Islet precursor cell (in vitro differentiated cells): Measurements from ENCODE around the gene KLF13.

Source experiments
- DNase-seq: peaks from one replicate; pipeline ENCODE4 v3.0.0-alpha.2; 2018

KLF13 gene

GRCh38 chr15:31317421-31318327 lies 9.0 kb upstream of the KLF13 start:
- DNase-seq, result no peak

DNA sequence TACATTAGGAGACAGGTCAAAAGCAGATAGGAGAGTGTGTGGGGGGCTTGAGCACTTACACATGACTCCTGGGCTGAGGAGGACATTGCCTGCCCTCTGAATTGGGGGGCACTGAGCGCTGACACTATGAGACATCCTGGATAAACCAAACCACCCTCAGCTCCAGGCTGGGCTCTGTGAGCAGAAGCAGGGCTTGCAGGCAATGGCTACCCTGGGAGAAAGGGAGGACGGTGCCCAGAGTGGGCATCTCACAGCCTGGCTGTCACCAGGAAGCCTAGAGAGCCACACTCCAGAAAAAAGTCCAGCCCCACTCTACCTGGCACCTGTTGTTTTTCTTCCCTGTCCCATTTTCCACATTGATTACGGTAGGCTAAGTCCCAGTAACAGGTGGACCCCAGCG lies 8.2 kb upstream of the KLF13 start:
- no peak for DNase-seq

GRCh38 chr15:31320022-31320421 lies 6.6 kb upstream of the KLF13 start:
- no peak for DNase-seq

DNA sequence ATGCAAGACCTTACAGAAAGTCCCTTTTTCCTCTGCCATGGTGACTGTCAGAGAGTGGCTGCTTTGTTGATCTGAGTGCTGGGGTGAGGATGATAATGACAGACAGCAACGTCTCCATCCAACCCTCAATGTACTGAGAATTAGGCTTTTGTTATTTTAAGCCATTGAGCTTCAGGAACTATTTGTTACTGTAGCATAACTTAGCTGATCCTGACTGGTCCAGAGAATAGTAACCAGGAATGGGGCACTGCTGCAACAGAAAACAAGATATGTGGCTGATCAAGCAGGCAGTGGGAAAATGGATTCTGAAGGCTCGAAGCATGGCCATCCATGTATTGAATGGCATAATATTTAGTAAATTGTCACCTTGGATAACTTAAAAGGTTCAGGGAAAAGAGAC lies 5.2 kb upstream of the KLF13 start:
- no peak for DNase-seq

GRCh38 chr15:31322504-31322903 lies 4.1 kb upstream of the KLF13 start:
- DNase-seq, result no peak

DNA sequence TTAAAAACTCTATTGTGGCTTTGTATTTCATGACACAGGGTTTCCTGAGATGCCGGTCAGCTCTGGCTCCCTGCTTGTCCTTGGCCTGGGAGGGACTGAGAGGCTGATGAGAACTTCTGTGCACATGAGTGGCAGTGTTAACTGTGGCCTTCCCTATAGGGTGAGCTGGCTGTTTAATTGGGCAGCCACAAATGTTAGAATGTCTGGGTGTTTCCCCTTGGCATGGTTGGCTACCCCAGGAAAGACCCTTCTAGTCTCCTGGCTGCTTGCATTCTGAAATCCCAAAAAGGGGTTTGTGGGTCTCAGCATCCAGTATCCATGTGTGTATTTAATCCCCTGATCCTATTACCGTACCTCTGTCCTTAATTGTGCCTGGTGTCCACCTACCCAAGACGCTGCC lies 3.0 kb upstream of the KLF13 start:
- DNase-seq, result no peak

- no peak for DNase-seq
Measured at GRCh38 chr15:31324186-31324585, 2.4 kb upstream of the KLF13 start.

- DNase-seq, result no peak
Measured at GRCh38 chr15:31324806-31325594, 1.6 kb upstream of the KLF13 start.

DNA sequence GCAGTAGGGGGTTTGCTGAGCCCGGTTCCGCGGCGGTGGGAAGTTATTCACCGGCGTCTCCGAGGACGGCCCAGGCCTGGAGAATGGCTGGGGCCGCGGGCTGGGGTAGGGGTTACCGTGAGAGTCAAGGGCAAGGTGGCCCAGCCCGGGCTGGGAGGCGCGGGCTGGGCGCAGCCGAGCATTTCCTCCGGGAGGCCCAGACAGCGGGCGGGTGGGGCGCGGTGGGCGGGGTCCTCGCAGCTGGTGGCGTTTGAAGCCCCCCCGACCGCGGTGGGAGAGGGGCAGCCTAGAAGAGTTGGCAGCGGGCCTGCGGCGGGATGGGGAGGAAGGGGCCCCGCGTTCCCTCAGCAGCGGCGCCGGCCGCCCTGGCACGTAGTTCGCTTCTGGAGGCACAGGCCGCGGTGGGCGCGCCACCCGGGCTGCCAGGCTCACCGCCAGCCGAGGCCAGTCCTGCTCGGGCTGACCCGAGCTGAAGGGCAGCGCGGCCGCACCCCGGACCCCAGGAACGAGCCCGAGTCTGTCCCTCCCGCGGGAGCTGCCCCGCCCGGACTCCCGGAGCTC lies 960 bp upstream of the KLF13 start:
- DNase-seq, result peak; percentile 70

- DNase-seq, result no peak
Measured at GRCh38 chr15:31326875-31327668, 437 bp downstream of the KLF13 start.

GRCh38 chr15:31327669-31328427 lies 1.2 kb downstream of the KLF13 start:
- peak; percentile 71 for DNase-seq

DNA sequence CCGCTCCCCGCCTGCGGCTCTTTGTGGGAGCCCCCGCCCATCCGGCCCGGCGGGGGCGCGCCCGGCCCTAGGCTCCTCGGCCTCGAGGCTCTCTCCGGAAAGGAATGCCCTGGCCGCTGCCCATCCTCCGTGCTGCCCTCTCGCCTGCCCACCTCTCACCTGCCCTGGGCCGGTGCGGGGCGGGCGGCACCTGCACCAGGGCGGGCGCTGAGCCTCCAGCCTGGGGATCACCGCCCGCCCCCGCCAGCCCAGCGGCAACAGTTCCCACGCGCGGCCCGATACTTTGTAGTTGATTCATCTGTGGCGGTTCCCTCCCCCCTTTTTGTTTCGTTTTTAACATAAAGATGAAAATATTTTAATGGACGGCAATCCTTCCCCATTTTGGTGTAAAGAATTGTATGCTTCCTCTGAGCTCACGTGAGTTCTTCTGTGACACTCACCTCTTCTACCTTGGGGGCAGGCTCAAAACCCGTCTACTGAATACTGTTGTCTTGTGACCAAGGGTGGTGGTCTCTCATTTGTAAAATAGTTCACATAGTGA lies 1.9 kb downstream of the KLF13 start:
- DNase-seq, result no peak

- no peak for DNase-seq
Measured at GRCh38 chr15:31328969-31329639, 2.5 kb downstream of the KLF13 start.

GRCh38 chr15:31329640-31330010 lies 3.0 kb downstream of the KLF13 start:
- no peak for DNase-seq

DNA sequence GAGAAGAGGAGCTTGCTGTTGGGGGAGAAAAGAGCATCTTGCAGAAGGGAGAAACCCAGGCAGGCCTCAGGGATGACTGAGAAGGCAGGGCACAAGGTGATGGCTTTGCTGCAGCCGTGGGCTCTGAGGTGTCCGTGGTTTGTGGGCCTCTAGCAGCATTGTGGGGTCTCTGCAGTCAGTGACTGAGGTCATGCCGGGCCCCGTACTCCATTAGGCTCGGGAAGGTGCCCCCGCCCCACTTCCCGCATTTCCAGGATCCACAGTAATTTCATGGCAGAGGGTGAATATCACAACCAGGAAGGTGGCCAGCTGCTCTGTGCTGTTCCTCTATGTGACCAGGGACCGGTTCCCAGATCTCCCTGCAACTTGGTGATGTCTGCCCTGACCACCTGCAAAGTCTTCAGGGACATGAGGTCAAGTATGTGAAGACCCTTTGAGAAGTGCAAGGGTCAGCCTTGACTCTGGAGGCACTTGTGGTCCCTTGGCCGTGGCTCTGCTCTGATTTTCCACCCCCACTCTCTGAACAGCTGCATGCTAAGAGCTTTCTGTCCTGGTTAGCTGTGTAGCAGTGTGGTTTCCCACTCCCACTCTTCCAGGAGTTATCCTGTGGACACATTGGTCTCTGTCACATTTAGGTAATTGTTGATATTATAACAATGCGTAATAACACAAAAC lies 3.6 kb downstream of the KLF13 start:
- no peak for DNase-seq

DNA sequence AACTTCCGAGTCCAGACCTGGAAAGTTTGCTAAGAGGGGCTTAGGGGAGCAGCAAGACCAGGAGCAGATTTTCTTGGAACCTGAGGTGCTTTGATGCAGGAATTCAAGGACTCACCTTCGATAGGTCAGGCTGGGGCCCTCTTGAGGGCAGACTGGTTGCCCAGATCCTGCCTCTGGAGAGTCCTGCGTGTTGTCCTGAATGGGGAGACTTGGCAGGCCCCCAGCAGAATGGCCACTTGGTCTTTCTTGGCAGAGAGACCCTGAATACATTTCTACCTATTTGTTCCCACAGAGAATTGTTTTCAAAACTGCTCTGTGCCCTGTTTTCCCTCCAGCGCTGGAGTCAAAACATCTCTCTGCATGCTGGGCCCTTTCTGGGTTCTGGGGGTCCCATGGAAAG lies 4.2 kb downstream of the KLF13 start:
- no peak for DNase-seq

DNA sequence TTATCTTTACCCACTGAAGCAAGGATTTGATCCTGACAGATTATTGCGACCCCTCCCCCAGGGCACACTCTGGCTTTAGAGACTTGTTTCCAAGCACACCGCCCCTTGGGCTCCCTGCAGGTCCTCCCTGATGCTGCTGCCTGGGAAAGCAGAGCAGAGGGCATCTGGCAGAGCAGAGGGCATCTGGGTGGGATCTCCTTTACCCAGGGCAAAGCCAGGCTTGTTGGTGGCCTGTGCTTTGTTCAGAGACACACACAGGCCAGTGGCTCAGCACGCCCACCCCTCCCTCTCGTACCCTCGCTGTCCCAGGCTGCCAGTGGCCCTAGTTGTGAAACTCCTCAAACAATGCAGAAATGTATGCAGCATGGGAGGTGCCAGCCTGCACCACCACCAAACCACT lies 4.8 kb downstream of the KLF13 start:
- no peak for DNase-seq

DNA sequence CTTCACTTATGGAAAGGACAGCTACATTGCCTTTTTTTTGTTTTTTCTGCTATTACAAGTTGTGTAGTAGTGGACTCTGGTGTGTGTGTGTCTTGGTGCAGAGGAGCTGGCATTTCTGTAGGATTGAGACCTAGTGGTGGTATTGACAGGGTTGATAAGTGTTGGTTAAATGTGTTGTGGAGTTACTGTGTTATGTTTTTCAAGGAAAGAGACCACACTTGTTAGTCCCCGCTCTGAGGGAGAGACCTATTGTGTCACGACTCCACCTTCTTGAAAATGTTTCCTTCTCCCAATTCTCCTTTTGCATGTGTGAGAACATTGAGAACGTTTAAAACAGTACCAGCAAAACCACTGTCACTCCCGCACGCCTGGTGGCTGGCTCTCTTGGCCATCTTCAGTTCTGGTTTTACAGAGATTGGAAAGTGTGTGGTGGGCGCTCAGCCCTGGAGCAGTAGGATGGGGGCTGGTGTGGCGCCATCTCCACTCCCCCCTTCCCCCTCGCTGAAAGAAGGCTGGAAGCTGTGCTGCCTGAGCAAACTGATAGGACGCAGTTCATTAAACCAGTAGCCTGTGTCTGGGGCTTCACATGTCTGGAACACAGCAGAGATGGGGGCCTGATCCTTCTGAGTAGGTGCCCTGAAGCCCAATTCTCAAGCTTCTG lies 5.5 kb downstream of the KLF13 start:
- no peak for DNase-seq

GRCh38 chr15:31332681-31333071 lies 6.0 kb downstream of the KLF13 start:
- DNase-seq, result no peak

DNA sequence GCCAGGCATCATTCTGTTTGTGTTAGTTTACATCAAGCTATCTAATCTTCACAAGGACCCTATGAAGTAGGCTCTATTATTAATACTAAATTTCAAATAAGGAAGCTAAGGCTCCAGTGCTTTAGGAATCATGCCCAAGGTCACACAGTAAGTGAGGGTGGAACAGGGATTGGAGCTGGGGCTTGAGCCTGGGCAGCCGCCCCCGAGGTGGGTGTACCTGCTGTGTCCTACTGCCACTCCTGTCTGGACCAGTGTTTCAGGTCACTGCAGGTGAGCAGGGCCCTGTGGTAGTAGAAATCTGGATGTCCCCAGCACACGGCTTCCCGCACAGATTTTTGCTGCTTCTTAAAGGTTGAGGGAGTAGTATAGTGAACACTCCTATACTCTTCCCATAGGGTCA lies 6.5 kb downstream of the KLF13 start:
- DNase-seq, result no peak
